HepG2 (cell line): ENCODE measurements around the gene ACE. TPM values are rescaled to one million over a fixed set of nuclear protein-coding genes. Genes with fewer than 3 reads are reported as not detected.

ENCODE experiments used
- HMGXB4 ChIP-seq, 2 experiments: sonication (generic) in 1 of 2; formaldehyde crosslinking in 1 of 2; IDR thresholded peaks; 2 replicates each; pipeline versions ENCODE4 v1.4.0 to v1.6.1; 2018 to 2020; ENCODE audit warnings: missing genetic modification reagents in 2 of 2, borderline replicate concordance in 1 of 2, low read depth in 1 of 2, mild to moderate bottlenecking in 1 of 2, missing biosample characterization in 1 of 2
- KAT2B ChIP-seq: fragments of 150-350 bp; IDR thresholded peaks from 2 replicates; pipeline ENCODE4 v1.6.1; 2014; ENCODE audit warnings: low read depth, low read length, borderline replicate concordance
- LBX2 ChIP-seq: sonication (generic); formaldehyde crosslinking; IDR thresholded peaks from 2 replicates; pipeline ENCODE4 v1.5.0; 2020; ENCODE audit warnings: missing genetic modification reagents, mild to moderate bottlenecking, borderline replicate concordance
- NFAT5 ChIP-seq: sonication (generic); formaldehyde crosslinking; IDR thresholded peaks from 2 replicates; pipeline ENCODE4 v1.4.0; 2020; ENCODE audit warnings: missing genetic modification reagents
- THYN1 ChIP-seq: sonication (generic); formaldehyde crosslinking; IDR thresholded peaks from 2 replicates; pipeline ENCODE4 v1.8.1; 2023; ENCODE audit warnings: low read depth, mild to moderate bottlenecking, moderate library complexity, missing genetic modification reagents, borderline replicate concordance
- ZNF3 ChIP-seq: IDR thresholded peaks from 2 replicates; pipeline ENCODE4 v1.7.0; 2017; ENCODE audit warnings: inconsistent platforms
- ZNF644 ChIP-seq: IDR thresholded peaks from 2 replicates; pipeline ENCODE4 v1.6.1; 2016; ENCODE audit warnings: low read depth
- ZNF800 ChIP-seq: sonication (generic); formaldehyde crosslinking; IDR thresholded peaks from 2 replicates; pipeline ENCODE4 v1.4.0; 2020; ENCODE audit warnings: missing genetic modification reagents
- polyA plus RNA-seq, 8 experiments: library from polyadenylated mRNA; depleted of rRNA in 3 of 8; stranded (reverse) in 7 of 8; unstranded in 1 of 8; fragments of >200 nt; fragmentation: Illumina TruSeq in 4 of 8; extraction: Trizol in 4 of 8; gene quantifications; 2 replicates each; pipeline versions ENCODE4 v1.2.1 to v1.2.3, GENCODE V29; 2011 to 2016; ENCODE audit warnings: low read depth in 4 of 8, missing spikeins in 1 of 8, mixed read lengths in 1 of 8; ENCODE audit not compliant: insufficient read depth in 1 of 8
- total RNA-seq, 5 experiments: library from RNA; depleted of rRNA; stranded (reverse); fragments of >200 nt; fragmentation: Illumina TruSeq; extraction: Trizol; gene quantifications; 2 replicates each; pipeline ENCODE4 v1.2.3, GENCODE V29; 2016; ENCODE audit warnings: low read depth in 1 of 5
- TF ChIP-seq, protein P1 (sequence below): sonication (generic); formaldehyde crosslinking; conservative IDR thresholded peaks from 2 replicates; pipeline ENCODE4 v1.8.1; 2023; ENCODE audit warnings: missing genetic modification reagents
- TF ChIP-seq, protein P2 (sequence below): sonication (generic); formaldehyde crosslinking; IDR thresholded peaks from 2 replicates; pipeline ENCODE4 v1.5.0; 2020; ENCODE audit warnings: mild to moderate bottlenecking, missing genetic modification reagents

The ACE gene
- total and polyA plus RNA-seq, 2 of the 13 experiments (the other 11 are each of a cell fraction or from before 2014, with no cell fraction given), result 0.08 to 0.13 TPM

DNA sequence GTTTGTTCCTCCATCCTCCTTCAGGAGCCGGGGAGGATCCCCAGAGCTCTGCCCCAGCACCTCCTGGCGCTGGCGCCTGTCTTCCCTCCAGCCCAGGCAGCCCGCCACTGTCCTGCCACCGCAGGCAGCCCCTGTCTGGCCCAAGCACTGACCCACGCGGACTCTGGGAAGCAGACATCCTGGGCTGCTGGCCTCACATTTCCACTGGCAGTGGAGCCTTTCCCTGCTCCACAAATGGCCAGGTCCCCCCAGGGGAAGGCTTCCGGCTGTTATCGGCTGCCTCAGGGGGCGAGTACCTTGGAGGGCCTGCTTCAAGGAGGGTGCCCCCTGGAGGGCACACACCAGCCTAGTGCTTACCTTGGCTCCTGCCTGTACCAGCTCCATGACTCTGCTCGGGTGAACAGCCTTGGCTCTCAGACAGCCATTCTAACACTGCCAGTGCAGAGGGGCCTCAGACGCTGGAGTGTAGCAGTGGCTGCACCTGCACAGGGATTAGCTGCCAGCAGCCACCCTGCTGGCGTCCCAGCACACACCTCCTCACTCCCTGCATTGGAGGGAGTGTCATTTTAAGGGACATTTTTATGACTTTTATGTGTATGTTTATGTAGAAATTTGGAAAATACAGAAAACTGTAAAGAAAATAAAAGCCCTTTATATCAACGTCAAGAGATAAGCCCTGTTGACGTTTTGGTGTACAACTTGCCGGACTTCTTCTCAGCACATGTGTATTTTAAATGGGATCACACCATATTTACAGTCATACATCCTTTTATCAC is 21.0 kb downstream of the ACE start (continued):
- TF ChIP-seq, protein P1, sequence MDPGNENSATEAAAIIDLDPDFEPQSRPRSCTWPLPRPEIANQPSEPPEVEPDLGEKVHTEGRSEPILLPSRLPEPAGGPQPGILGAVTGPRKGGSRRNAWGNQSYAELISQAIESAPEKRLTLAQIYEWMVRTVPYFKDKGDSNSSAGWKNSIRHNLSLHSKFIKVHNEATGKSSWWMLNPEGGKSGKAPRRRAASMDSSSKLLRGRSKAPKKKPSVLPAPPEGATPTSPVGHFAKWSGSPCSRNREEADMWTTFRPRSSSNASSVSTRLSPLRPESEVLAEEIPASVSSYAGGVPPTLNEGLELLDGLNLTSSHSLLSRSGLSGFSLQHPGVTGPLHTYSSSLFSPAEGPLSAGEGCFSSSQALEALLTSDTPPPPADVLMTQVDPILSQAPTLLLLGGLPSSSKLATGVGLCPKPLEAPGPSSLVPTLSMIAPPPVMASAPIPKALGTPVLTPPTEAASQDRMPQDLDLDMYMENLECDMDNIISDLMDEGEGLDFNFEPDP (CRISPR knock-in tag), result 0 out of 2 replicates have a peak, but pooled peaks have one; percentile 48
- TF ChIP-seq HMGXB4 (CRISPR knock-in tag; IDR thresholded peaks at IDR 0.05; ENCODE audit: borderline replicate concordance in 1 of 2, low read depth in 1 of 2), result peak; percentile 45 to 61; a peak in 2 of 4 replicates
- TF ChIP-seq ZNF644 (CRISPR knock-in tag), result no peak
- TF ChIP-seq KAT2B, result no peak
- TF ChIP-seq LBX2 (CRISPR knock-in tag), result no peak
- TF ChIP-seq ZNF3 (CRISPR knock-in tag), result no peak
- no peak for TF ChIP-seq THYN1 (CRISPR knock-in tag)
- TF ChIP-seq NFAT5, result no peak
- TF ChIP-seq, protein P2, sequence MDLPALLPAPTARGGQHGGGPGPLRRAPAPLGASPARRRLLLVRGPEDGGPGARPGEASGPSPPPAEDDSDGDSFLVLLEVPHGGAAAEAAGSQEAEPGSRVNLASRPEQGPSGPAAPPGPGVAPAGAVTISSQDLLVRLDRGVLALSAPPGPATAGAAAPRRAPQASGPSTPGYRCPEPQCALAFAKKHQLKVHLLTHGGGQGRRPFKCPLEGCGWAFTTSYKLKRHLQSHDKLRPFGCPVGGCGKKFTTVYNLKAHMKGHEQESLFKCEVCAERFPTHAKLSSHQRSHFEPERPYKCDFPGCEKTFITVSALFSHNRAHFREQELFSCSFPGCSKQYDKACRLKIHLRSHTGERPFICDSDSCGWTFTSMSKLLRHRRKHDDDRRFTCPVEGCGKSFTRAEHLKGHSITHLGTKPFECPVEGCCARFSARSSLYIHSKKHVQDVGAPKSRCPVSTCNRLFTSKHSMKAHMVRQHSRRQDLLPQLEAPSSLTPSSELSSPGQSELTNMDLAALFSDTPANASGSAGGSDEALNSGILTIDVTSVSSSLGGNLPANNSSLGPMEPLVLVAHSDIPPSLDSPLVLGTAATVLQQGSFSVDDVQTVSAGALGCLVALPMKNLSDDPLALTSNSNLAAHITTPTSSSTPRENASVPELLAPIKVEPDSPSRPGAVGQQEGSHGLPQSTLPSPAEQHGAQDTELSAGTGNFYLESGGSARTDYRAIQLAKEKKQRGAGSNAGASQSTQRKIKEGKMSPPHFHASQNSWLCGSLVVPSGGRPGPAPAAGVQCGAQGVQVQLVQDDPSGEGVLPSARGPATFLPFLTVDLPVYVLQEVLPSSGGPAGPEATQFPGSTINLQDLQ (CRISPR knock-in tag), result no peak
- 0 out of 2 replicates have a peak, but pooled peaks have one; percentile 59 for TF ChIP-seq ZNF800
